B cell (primary cell): Measurements from ENCODE around the gene BOK.

Experiments
- EZH2 ChIP-seq: IDR thresholded peaks from 2 replicates; pipeline ENCODE4 v1.6.1; 2012; ENCODE audit warnings: borderline replicate concordance, low read depth, mild to moderate bottlenecking, moderate library complexity, low read length; ENCODE audit not compliant: insufficient read depth, poor library complexity, severe bottlenecking
- TF ChIP-seq, protein P1 (sequence below): fragments of 200-600 bp; IDR thresholded peaks from one replicate; pipeline ENCODE4 v1.8.0; 2022; ENCODE audit warnings: antibody characterized with exemption, mild to moderate bottlenecking

GRCh38 chr2:241582328-241582727 is 23.8 kb downstream of the BOK start:
- TF ChIP-seq, protein P1, sequence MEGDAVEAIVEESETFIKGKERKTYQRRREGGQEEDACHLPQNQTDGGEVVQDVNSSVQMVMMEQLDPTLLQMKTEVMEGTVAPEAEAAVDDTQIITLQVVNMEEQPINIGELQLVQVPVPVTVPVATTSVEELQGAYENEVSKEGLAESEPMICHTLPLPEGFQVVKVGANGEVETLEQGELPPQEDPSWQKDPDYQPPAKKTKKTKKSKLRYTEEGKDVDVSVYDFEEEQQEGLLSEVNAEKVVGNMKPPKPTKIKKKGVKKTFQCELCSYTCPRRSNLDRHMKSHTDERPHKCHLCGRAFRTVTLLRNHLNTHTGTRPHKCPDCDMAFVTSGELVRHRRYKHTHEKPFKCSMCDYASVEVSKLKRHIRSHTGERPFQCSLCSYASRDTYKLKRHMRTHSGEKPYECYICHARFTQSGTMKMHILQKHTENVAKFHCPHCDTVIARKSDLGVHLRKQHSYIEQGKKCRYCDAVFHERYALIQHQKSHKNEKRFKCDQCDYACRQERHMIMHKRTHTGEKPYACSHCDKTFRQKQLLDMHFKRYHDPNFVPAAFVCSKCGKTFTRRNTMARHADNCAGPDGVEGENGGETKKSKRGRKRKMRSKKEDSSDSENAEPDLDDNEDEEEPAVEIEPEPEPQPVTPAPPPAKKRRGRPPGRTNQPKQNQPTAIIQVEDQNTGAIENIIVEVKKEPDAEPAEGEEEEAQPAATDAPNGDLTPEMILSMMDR = no peak
- TF ChIP-seq EZH2 = no peak
